H1 (cell line): ENCODE data around the gene REPS1. TPM values are rescaled to one million over a fixed set of nuclear protein-coding genes. Genes with fewer than 3 reads are reported as not detected.

Experiments used
- CTCF ChIA-PET: fragments of 300-600 bp; sonication (Branson Sonifier 250); formaldehyde crosslinking; loops from one replicate; lab custom pipeline; 2021; ENCODE audit not compliant: partially characterized antibody; lab: Charles Lee
- POLR2A ChIA-PET: fragments of 300-600 bp; sonication (Branson Sonifier 250); formaldehyde crosslinking; loops from one replicate; lab custom pipeline; 2021; ENCODE audit warnings: inconsistent platforms; ENCODE audit not compliant: partially characterized antibody; lab: Charles Lee
- DNase-seq, 2 experiments: peaks; one replicate each; pipeline versions ENCODE4 v3.0.0 to v3.0.0-alpha.2; 2010 to 2022; ENCODE audit warnings: low spot score in 2 of 2, low read depth in 1 of 2, mixed read lengths in 1 of 2
- FAIRE-seq: peaks from 2 replicates; lab custom pipeline; 2011; peaks lifted over from hg19 to GRCh38; lab: Jason Lieb, UNC
- H2AFZ ChIP-seq: 2 replicates; pipeline ENCODE4 v1.8.1; 2012; ENCODE audit warnings: low read length, inconsistent platforms
- H2AK5ac ChIP-seq: 2 replicates; pipeline ENCODE4 v1.6.1; 2013; ENCODE audit warnings: low read depth, low read length
- H2BK120ac ChIP-seq: replicated peaks from 2 replicates; pipeline ENCODE3; 2013; ENCODE audit warnings: low read depth, low read length, inconsistent platforms
- H2BK12ac ChIP-seq: 2 replicates; pipeline ENCODE4 v1.6.1; 2013; ENCODE audit warnings: low read depth, low read length
- H2BK15ac ChIP-seq: 2 replicates; pipeline ENCODE4 v1.6.1; 2013; ENCODE audit warnings: low read length
- H2BK20ac ChIP-seq: 2 replicates; pipeline ENCODE4 v1.6.1; 2013; ENCODE audit warnings: low read length
- H2BK5ac ChIP-seq: 2 replicates; pipeline ENCODE4 v1.6.1; 2013; ENCODE audit warnings: low read depth, low read length
- H3K14ac ChIP-seq: 2 replicates; pipeline ENCODE4 v1.6.1; 2013; ENCODE audit warnings: inconsistent platforms; ENCODE audit not compliant: insufficient read length
- H3K18ac ChIP-seq: 2 replicates; pipeline ENCODE4 v1.6.1; 2013; ENCODE audit warnings: low read length; ENCODE audit errors: extremely low read depth
- H3K23ac ChIP-seq: 2 replicates; pipeline ENCODE4 v1.6.1; 2013; ENCODE audit warnings: inconsistent platforms; ENCODE audit not compliant: insufficient read length
- H3K23me2 ChIP-seq: 2 replicates; pipeline ENCODE4 v1.6.1; 2013; ENCODE audit warnings: low read depth, low read length
- H3K27ac ChIP-seq: 2 replicates; pipeline ENCODE4 v1.6.1; 2011; ENCODE audit warnings: low read depth, low read length, inconsistent platforms
- H3K27me3 ChIP-seq, 4 experiments: replicated peaks in 1 of 4; 1 replicate in 1 of 4; 2 replicates in 3 of 4; pipeline versions ENCODE4 v1.6.1 to v1.8.1; 2011 to 2013; ENCODE audit warnings: low read length in 3 of 4, mild to moderate bottlenecking in 3 of 4, inconsistent platforms in 2 of 4, mixed read lengths in 2 of 4, moderate library complexity in 1 of 4; ENCODE audit not compliant: control insufficient read depth in 3 of 4, insufficient read depth in 3 of 4; ENCODE audit errors: extremely low read depth in 1 of 4
- H3K36me3 ChIP-seq, 4 experiments: 2 replicates each; pipeline versions ENCODE4 v1.6.1 to v1.8.1; 2011 to 2013; ENCODE audit warnings: mild to moderate bottlenecking in 4 of 4, low read length in 3 of 4, moderate library complexity in 2 of 4, control low read depth in 1 of 4, inconsistent platforms in 1 of 4; ENCODE audit not compliant: insufficient read depth in 4 of 4, control insufficient read depth in 2 of 4
- H3K4ac ChIP-seq: replicated peaks from 2 replicates; pipeline ENCODE3; 2013; ENCODE audit warnings: low read length, low read depth, mixed read lengths, inconsistent platforms; ENCODE audit not compliant: insufficient read length
- H3K4me1 ChIP-seq, 4 experiments: replicated peaks in 1 of 4; 1 replicate in 1 of 4; 2 replicates in 3 of 4; pipeline versions ENCODE4 v1.6.1 to v1.8.1; 2011 to 2013; ENCODE audit warnings: low read length in 3 of 4, inconsistent platforms in 2 of 4, mixed read lengths in 1 of 4; ENCODE audit not compliant: insufficient read depth in 4 of 4, control insufficient read depth in 3 of 4
- H3K4me2 ChIP-seq, 2 experiments: 2 replicates each; pipeline versions ENCODE4 v1.6.1 to v1.8.1; 2011 to 2013; ENCODE audit warnings: low read depth in 2 of 2, low read length in 2 of 2, control low read depth in 1 of 2, inconsistent platforms in 1 of 2, mild to moderate bottlenecking in 1 of 2; ENCODE audit not compliant: insufficient read depth in 1 of 2
- H3K4me3 ChIP-seq, 4 experiments: fragments of 200-600, 300-600 bp in 1 of 4; sonication (generic), shearing (Covaris generic), sonication (Bioruptor Twin) in 1 of 4; 2 replicates each; pipeline versions ENCODE4 v1.5.1 to v1.8.1; 2011 to 2016; ENCODE audit warnings: low read length in 4 of 4, low read depth in 3 of 4, control low read depth in 2 of 4, inconsistent platforms in 2 of 4, mild to moderate bottlenecking in 2 of 4, mixed read lengths in 1 of 4, moderate library complexity in 1 of 4; ENCODE audit not compliant: insufficient read depth in 2 of 4; ENCODE audit errors: extremely low read depth in 1 of 4
- H3K56ac ChIP-seq: replicated peaks from 2 replicates; pipeline ENCODE3; 2013; ENCODE audit warnings: low read depth, mild to moderate bottlenecking, mixed read lengths, low read length, inconsistent platforms; ENCODE audit not compliant: insufficient read length
- H3K79me1 ChIP-seq: 2 replicates; pipeline ENCODE4 v1.6.1; 2013; ENCODE audit warnings: low read depth, low read length, control low read depth
- H3K79me2 ChIP-seq, 2 experiments: 2 replicates each; pipeline versions ENCODE4 v1.6.1 to v1.8.1; 2012 to 2013; ENCODE audit warnings: low read length in 2 of 2, mild to moderate bottlenecking in 2 of 2, inconsistent platforms in 1 of 2; ENCODE audit not compliant: insufficient read depth in 2 of 2, control insufficient read depth in 1 of 2
- H3K9ac ChIP-seq, 4 experiments: replicated peaks in 1 of 4; 1 replicate in 1 of 4; 2 replicates in 3 of 4; pipeline versions ENCODE4 v1.6.1 to v1.8.1; 2011 to 2013; ENCODE audit warnings: low read depth in 3 of 4, low read length in 3 of 4, control low read depth in 2 of 4, mild to moderate bottlenecking in 2 of 4, moderate library complexity in 2 of 4, inconsistent platforms in 1 of 4; ENCODE audit errors: extremely low read depth in 1 of 4
- H3K9me3 ChIP-seq, 2 experiments: 2 replicates each; pipeline versions ENCODE4 v1.6.1 to v1.8.1; 2012 to 2013; ENCODE audit warnings: mild to moderate bottlenecking in 2 of 2, moderate library complexity in 2 of 2, control low read depth in 1 of 2, inconsistent platforms in 1 of 2, low read depth in 1 of 2, low read length in 1 of 2, mixed read lengths in 1 of 2; ENCODE audit not compliant: insufficient read depth in 2 of 2
- H4K20me1 ChIP-seq, 2 experiments: replicated peaks in 1 of 2; 2 replicates each; pipeline versions ENCODE3 to v1.8.1; 2011 to 2013; ENCODE audit warnings: inconsistent platforms in 2 of 2, low read length in 2 of 2, mild to moderate bottlenecking in 1 of 2; ENCODE audit not compliant: insufficient read depth in 2 of 2, control insufficient read depth in 1 of 2
- H4K5ac ChIP-seq: 2 replicates; pipeline ENCODE4 v1.6.1; 2013; ENCODE audit warnings: low read length, low read depth, mixed read lengths, inconsistent platforms; ENCODE audit not compliant: insufficient read length
- H4K8ac ChIP-seq: 2 replicates; pipeline ENCODE4 v1.8.0; 2013; ENCODE audit warnings: mild to moderate bottlenecking, moderate library complexity, low read length, inconsistent platforms; ENCODE audit not compliant: insufficient read depth; ENCODE audit errors: extremely low read depth
- H4K91ac ChIP-seq: replicated peaks from 2 replicates; pipeline ENCODE3; 2013; ENCODE audit warnings: low read length, mixed read lengths, inconsistent platforms; ENCODE audit not compliant: insufficient read length
- CEBPB ChIP-seq: IDR thresholded peaks from 2 replicates; pipeline ENCODE4 v1.6.1; 2012; ENCODE audit warnings: low read depth, low read length
- GABPA ChIP-seq: IDR thresholded peaks from 2 replicates; pipeline ENCODE4 v1.6.1; 2011; ENCODE audit warnings: mild to moderate bottlenecking, low read length, moderate library complexity, borderline replicate concordance; ENCODE audit not compliant: insufficient read depth
- GTF2F1 ChIP-seq: IDR thresholded peaks from 2 replicates; pipeline ENCODE4 v1.6.1; 2012; ENCODE audit warnings: low read depth, low read length, improper control_type of control experiment, borderline replicate concordance
- KDM5A ChIP-seq: fragments of 200-600 bp; IDR thresholded peaks from 2 replicates; pipeline ENCODE4 v1.7.1; 2012; ENCODE audit warnings: mild to moderate bottlenecking, low read length, inconsistent platforms, mixed read lengths
- NRF1 ChIP-seq: IDR thresholded peaks from 2 replicates; pipeline ENCODE4 v1.6.1; 2011; ENCODE audit warnings: mild to moderate bottlenecking, low read depth, low read length, improper control_type of control experiment
- TBP ChIP-seq: IDR thresholded peaks from 2 replicates; pipeline ENCODE4 v1.6.1; 2011; ENCODE audit warnings: low read depth, low read length, improper control_type of control experiment
- TCF12 ChIP-seq: IDR thresholded peaks from 2 replicates; pipeline ENCODE4 v1.6.1; 2011; ENCODE audit warnings: low read depth, mild to moderate bottlenecking, low read length
- WGBS, 2 experiments: shearing (Covaris generic) in 1 of 2; methylation state at CpG; one replicate each; pipeline versions ENCODE4 v1.1.6 to v1.1.7; 2013 to 2015; ENCODE audit warnings: low lambda C conversion rate in 2 of 2, mixed read lengths in 2 of 2, inconsistent platforms in 1 of 2, low coverage in 1 of 2, missing lambda C conversion rate in 1 of 2; ENCODE audit not compliant: insufficient replicate concordance in 2 of 2, insufficient coverage in 1 of 2, insufficient read length in 1 of 2; ENCODE audit errors: extremely low coverage in 1 of 2, missing lambda C conversion rate in 1 of 2; 5-methylcytosine and 5-hydroxymethylcytosine counted together
- long read RNA-seq, 2 experiments: library from RNA in 1 of 2; library from capped mRNA in 1 of 2; stranded (forward); transcript quantifications; one replicate each; pipeline ENCODE4 v2.0.0, GENCODE V29; 2021; ENCODE audit warnings: inconsistent platforms in 1 of 2
- polyA minus RNA-seq, 3 experiments: library from RNA; depleted of rRNA, polyadenylated mRNA; stranded (reverse); fragments of >200 nt; gene quantifications; 1 replicate in 2 of 3; 2 replicates in 1 of 3; pipeline ENCODE4 v1.2.3, GENCODE V29; 2011
- polyA plus RNA-seq, 7 experiments: library from polyadenylated mRNA; depleted of rRNA in 3 of 7; stranded (reverse) in 5 of 7; unstranded in 2 of 7; fragments of >200 nt in 5 of 7; fragments of 200-250 nt in 2 of 7; gene quantifications; 1 replicate in 5 of 7; 2 replicates in 1 of 7; 4 replicates in 1 of 7; pipeline versions ENCODE4 v1.2.1 to v1.2.3, GENCODE V29; 2011 to 2013; ENCODE audit warnings: missing spikeins in 2 of 7, mixed read lengths in 2 of 7
- total RNA-seq: library from RNA; stranded (reverse); fragmentation: NEBNext Ultra II Directional; extraction: Animal tissue kit (Norgen Biotek cat#: 25700); gene quantifications from 2 replicates; pipeline ENCODE4 v1.2.1, GENCODE V29; 2021
- TF ChIP-seq, protein P1 (sequence below): IDR thresholded peaks from 2 replicates; pipeline ENCODE4 v1.6.1; 2011; ENCODE audit warnings: low read depth, mild to moderate bottlenecking, low read length; ENCODE audit not compliant: insufficient read depth

Gene REPS1
- total RNA-seq (65.7 and 68.9 TPM in 2 replicates), polyA plus RNA-seq (2011; rRNA removed) (39.3 and 52.1 TPM in 2 replicates), polyA minus RNA-seq (2011; rRNA and poly(A)+ RNA removed) (117 and 119 TPM in 2 replicates)
- 56.2 TPM for polyA plus RNA-seq (2011; cell fraction: cytosol; rRNA removed)
- polyA plus RNA-seq (2011; cell fraction: nucleus; rRNA removed), result 61.6 TPM
- polyA plus RNA-seq (2012, experiment 1 of 2), result 50.3 to 72.8 TPM (median 59.0 TPM) in 4 replicates
- polyA plus RNA-seq (2012, experiment 2 of 2), result 14.5 TPM
- 48.5 TPM for polyA plus RNA-seq (2013, experiment 1 of 2)
- polyA plus RNA-seq (2013, experiment 2 of 2), result 48.8 TPM
- 59.6 TPM for polyA minus RNA-seq (2011; cell fraction: cytosol; rRNA and poly(A)+ RNA removed)
- polyA minus RNA-seq (2011; cell fraction: nucleus; rRNA and poly(A)+ RNA removed), result 79.9 TPM
- long read RNA-seq, experiment 1, full-length matches to known transcripts, result 11 of 43 reads
- long read RNA-seq, experiment 1, partial matches to known transcripts, result 16 of 43 reads
- long read RNA-seq, experiment 1, other reads (novel, unspliced or antisense), result 16 of 43 reads
- long read RNA-seq, experiment 2, full-length matches to known transcripts, result 2 of 4 reads
- long read RNA-seq, experiment 2, partial matches to known transcripts, result 0 of 4 reads
- long read RNA-seq, experiment 2, other reads (novel, unspliced or antisense), result 2 of 4 reads

GRCh38 chr6:138987643-138988468 is at the start of gene REPS1:
Gene REPS1 (minus strand): TSS chr6:138988253. CDS start chr6:138987682, 571 bp downstream.
- Histone ChIP-seq H3K23ac (no peak within 1 kb of the TSS), H3K27me3 (no peaks in the 10 kb centered on the region), H3K79me1 (0 out of 2 replicates have a peak, but pooled peaks cover 3% of the 10 kb centered on the region), H2BK5ac (peak within 1 kb of the TSS; percentile 79), H4K8ac (peak within 1 kb of the TSS; percentile 97), H4K5ac (peak within 1 kb of the TSS; percentile 98), H3K9me3 (no peaks in the 10 kb centered on the region), H3K79me2 (peaks cover 24 to 47% of the 10 kb centered on the region in 2 experiments), H2BK120ac (no peak within 1 kb of the TSS), H3K9ac (peak within 1 kb of the TSS; percentile 80 to 96 (median 88)), H3K56ac (peak within 1 kb of the TSS; percentile 5), H3K18ac (peak within 1 kb of the TSS; percentile 88), H3K4me2 (peak within 1 kb of the TSS; percentile 67 to 85), H3K4me3 (peak within 1 kb of the TSS; percentile 77 to 97 (median 82)), H2AK5ac (no peak within 1 kb of the TSS), H3K14ac (no peak within 1 kb of the TSS), H3K27ac (peak within 1 kb of the TSS; percentile 75; the same call in 1 of the 2 replicates), H4K20me1 (peaks cover 3 to 5% of the 10 kb centered on the region in 2 experiments), H2BK12ac (no peak within 1 kb of the TSS), H3K4ac (no peak within 1 kb of the TSS), H3K23me2 (no peaks in the 10 kb centered on the region; the same call in 1 of the 2 replicates), H2BK20ac (no peak within 1 kb of the TSS), H4K91ac (peak within 1 kb of the TSS; percentile 32), H3K36me3 (no peaks in the 10 kb centered on the region), H2BK15ac (no peak within 1 kb of the TSS), H3K4me1 (peaks cover 3 to 6% (median 6%) of the 10 kb centered on the region in 4 experiments; a peak in 4 of 7 replicates), H2AFZ (peak within 1 kb of the TSS; percentile 91)
- CTCF ChIA-PET, result interaction anchor here (0.6 to 2.0 kb wide), 19 partner anchors 12 to 98 kb away, joined by 3 to 6 read pairs (median 4); no protein-coding TSS in a partner anchor
- DNase-seq (peak; percentile 73 to 98), FAIRE-seq (no peak)
- POLR2A ChIA-PET, result interaction anchor here (0.5 to 2.6 kb wide), 17 partner anchors 12 to 172 kb away, joined by 3 to 20 read pairs (median 4); no protein-coding TSS in a partner anchor
- 1% methylated on average over 75 of the region's 105 CpGs; no CpG with 5 or more reads in 1 of the 2 experiments for WGBS, 2 experiments
- TF ChIP-seq CEBPB, result no peak
- TF ChIP-seq GTF2F1, result 0 out of 2 replicates have a peak, but pooled peaks have one; percentile 44
- TF ChIP-seq TCF12, result no peak
- no peak for TF ChIP-seq GABPA
- TF ChIP-seq TBP, result peak; percentile 77; the same call in 1 of the 2 replicates
- TF ChIP-seq NRF1, result no peak
- no peak for TF ChIP-seq KDM5A
- TF ChIP-seq, protein P1, sequence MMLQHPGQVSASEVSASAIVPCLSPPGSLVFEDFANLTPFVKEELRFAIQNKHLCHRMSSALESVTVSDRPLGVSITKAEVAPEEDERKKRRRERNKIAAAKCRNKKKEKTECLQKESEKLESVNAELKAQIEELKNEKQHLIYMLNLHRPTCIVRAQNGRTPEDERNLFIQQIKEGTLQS, result no peak
